Neural progenitor cell (in vitro differentiated cells): ENCODE data around the gene ARID5B. TPM values are rescaled to one million over a fixed set of nuclear protein-coding genes. Genes with fewer than 3 reads are reported as not detected.

Experiments used
- DNase-seq: peaks from one replicate; pipeline ENCODE4 v3.0.0-alpha.2; 2016; ENCODE audit warnings: low spot score
- H2AFZ ChIP-seq: fragments of 200-600 bp; sonication (generic); replicated peaks from 2 replicates; pipeline ENCODE4 v1.6.1; 2016; ENCODE audit warnings: antibody characterized with exemption
- H3F3A ChIP-seq: fragments of 200-600 bp; sonication (generic); 2 replicates; pipeline ENCODE4 v1.6.1; 2016; ENCODE audit warnings: antibody characterized with exemption, low read depth
- H3K27ac ChIP-seq: fragments of 200-600 bp; sonication (generic); 2 replicates; pipeline ENCODE4 v1.5.1; 2016; ENCODE audit warnings: mild to moderate bottlenecking
- H3K27me3 ChIP-seq: fragments of 200-600 bp; sonication (generic); 2 replicates; pipeline ENCODE4 v1.6.1; 2016; ENCODE audit warnings: mild to moderate bottlenecking, moderate library complexity
- H3K36me3 ChIP-seq: fragments of 200-600 bp; sonication (generic); 2 replicates; pipeline ENCODE4 v1.5.1; 2016
- H3K4me1 ChIP-seq: fragments of 200-600 bp; sonication (generic); 2 replicates; pipeline ENCODE4 v1.6.1; 2016; ENCODE audit warnings: mixed run types
- H3K4me2 ChIP-seq: fragments of 200-600 bp; sonication (generic); 2 replicates; pipeline ENCODE4 v1.6.1; 2016
- H3K4me3 ChIP-seq: fragments of 200-600 bp; sonication (generic); 2 replicates; pipeline ENCODE4 v1.5.1; 2016
- H3K79me2 ChIP-seq: fragments of 200-600 bp; sonication (generic); 2 replicates; pipeline ENCODE4 v1.6.1; 2016; ENCODE audit warnings: low read depth
- H3K9ac ChIP-seq: fragments of 200-600 bp; sonication (generic); 2 replicates; pipeline ENCODE4 v1.6.1; 2016
- H3K9me3 ChIP-seq: fragments of 200-600 bp; sonication (generic); 2 replicates; pipeline ENCODE4 v1.5.1; 2016; ENCODE audit warnings: low read depth
- H4K20me1 ChIP-seq: fragments of 200-600 bp; sonication (generic); 2 replicates; pipeline ENCODE4 v1.6.1; 2016; ENCODE audit warnings: low read depth
- H3K27ac Mint-ChIP-seq: 3 replicates; pipeline ENCODE4 v1.8.0; 2021; ENCODE audit warnings: mixed read lengths
- H3K27me3 Mint-ChIP-seq: 2 replicates; pipeline ENCODE4 v1.8.0; 2022; ENCODE audit warnings: low read depth, mild to moderate bottlenecking, inconsistent platforms, moderate library complexity, mixed read lengths; ENCODE audit not compliant: insufficient read depth
- H3K36me3 Mint-ChIP-seq: 3 replicates; pipeline ENCODE4 v1.8.0; 2021; ENCODE audit warnings: mixed read lengths
- H3K4me1 Mint-ChIP-seq: 3 replicates; pipeline ENCODE4 v1.8.0; 2021; ENCODE audit warnings: mixed read lengths
- H3K4me3 Mint-ChIP-seq: 3 replicates; pipeline ENCODE4 v1.8.0; 2021; ENCODE audit warnings: mild to moderate bottlenecking, moderate library complexity, mixed read lengths
- H3K9me3 Mint-ChIP-seq: 3 replicates; pipeline ENCODE4 v1.8.0; 2020; ENCODE audit warnings: mixed read lengths
- CTCF ChIP-seq: fragments of 200-600 bp; sonication (generic); IDR thresholded peaks from 2 replicates; pipeline ENCODE4 v1.5.1; 2017; ENCODE audit warnings: antibody characterized with exemption, mild to moderate bottlenecking
- EZH2 ChIP-seq: fragments of 200-600 bp; sonication (generic); IDR thresholded peaks from 2 replicates; pipeline ENCODE4 v1.6.1; 2017; ENCODE audit warnings: antibody characterized with exemption, mild to moderate bottlenecking, moderate library complexity
- EZH2phosphoT487 ChIP-seq: fragments of 200-600 bp; sonication (generic); IDR thresholded peaks from 2 replicates; pipeline ENCODE4 v1.6.1; 2017; ENCODE audit warnings: antibody characterized with exemption
- total RNA-seq: library from RNA; depleted of rRNA; stranded (reverse); fragments of >200 nt; gene quantifications from 2 replicates; pipeline ENCODE4 v1.2.3, GENCODE V29; 2015; ENCODE audit warnings: low replicate concordance

Gene ARID5B
- total RNA-seq, 1 donor from 2014 or later = 1.5 TPM

DNA sequence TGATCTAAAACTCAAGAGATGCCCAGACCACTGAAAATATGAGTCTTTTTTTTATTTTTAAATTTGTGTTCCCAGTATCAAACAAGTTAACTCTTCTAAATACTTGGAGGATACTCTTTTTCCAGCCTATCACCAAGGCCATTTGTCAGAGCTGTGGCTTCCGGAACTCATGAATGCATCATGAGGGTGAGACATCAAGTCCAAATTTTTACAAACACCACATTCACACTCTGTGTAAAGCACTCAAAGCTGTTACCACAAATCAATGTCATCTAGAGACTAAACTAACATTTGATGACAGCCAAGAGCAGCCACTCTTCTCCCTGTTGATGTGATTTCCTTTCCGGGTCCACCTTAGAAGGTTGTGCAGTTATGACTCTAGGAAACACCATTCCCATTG lies 43.8 kb upstream of the ARID5B start:
- no peaks in the 10 kb centered on the region for H3K36me3 Mint-ChIP-seq
- Histone ChIP-seq H3K9ac (no peak overlapping the region), H3K4me2 (no peak overlapping the region), H3K9me3 (no peaks in the 10 kb centered on the region), H3K27ac (no peak overlapping the region), H3K4me1 (no peaks in the 10 kb centered on the region), H4K20me1 (no peaks in the 10 kb centered on the region), H3F3A (no peaks in the 10 kb centered on the region), H3K79me2 (no peaks in the 10 kb centered on the region), H3K36me3 (no peaks in the 10 kb centered on the region), H3K4me3 (no peak overlapping the region), H2AFZ (no peak overlapping the region), H3K27me3 (no peaks in the 10 kb centered on the region)
- no peaks in the 10 kb centered on the region for H3K9me3 Mint-ChIP-seq
- TF ChIP-seq CTCF = no peak
- no peak for TF ChIP-seq EZH2
- TF ChIP-seq EZH2phosphoT487 = no peak
- DNase-seq = no peak
- H3K27ac Mint-ChIP-seq = no peak overlapping the region
- H3K4me1 Mint-ChIP-seq = no peaks in the 10 kb centered on the region
- peaks cover 3% of the 10 kb centered on the region for H3K27me3 Mint-ChIP-seq
- H3K4me3 Mint-ChIP-seq = no peak overlapping the region

DNA sequence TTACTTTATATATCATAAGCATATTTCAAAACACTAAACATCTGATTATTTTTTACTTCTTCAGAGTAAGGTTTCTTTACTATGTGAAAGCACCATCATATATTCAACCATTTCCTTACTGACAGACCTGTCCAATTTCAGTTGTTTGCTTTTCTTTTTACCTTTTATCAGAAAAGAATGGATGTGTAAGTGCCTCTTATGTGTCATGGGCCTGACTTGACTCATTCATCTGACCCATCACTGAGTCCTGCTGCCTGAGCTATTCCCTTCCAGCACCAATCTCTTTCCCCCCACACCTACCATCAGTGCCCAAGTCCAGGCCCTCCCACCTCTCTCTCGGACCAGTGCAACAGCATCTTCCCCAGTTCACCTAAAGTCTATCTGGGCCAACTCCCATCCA lies 41.7 kb upstream of the ARID5B start:
- H3K36me3 ChIP-seq = no peaks in the 10 kb centered on the region
- no peaks in the 10 kb centered on the region for H3K79me2 ChIP-seq
- Mint-ChIP-seq H3K27me3 (peaks cover 3% of the 10 kb centered on the region), H3K4me3 (no peak overlapping the region), H3K9me3 (no peaks in the 10 kb centered on the region), H3K36me3 (no peaks in the 10 kb centered on the region), H3K27ac (no peak overlapping the region), H3K4me1 (no peaks in the 10 kb centered on the region)
- H3K9ac ChIP-seq = no peak overlapping the region
- no peak overlapping the region for H3K4me3 ChIP-seq
- H3K4me2 ChIP-seq = no peak overlapping the region
- H2AFZ ChIP-seq = no peak overlapping the region
- no peaks in the 10 kb centered on the region for H4K20me1 ChIP-seq
- no peak overlapping the region for H3K27ac ChIP-seq
- H3K9me3 ChIP-seq = no peaks in the 10 kb centered on the region
- H3K4me1 ChIP-seq = no peaks in the 10 kb centered on the region
- no peaks in the 10 kb centered on the region for H3F3A ChIP-seq
- no peak for DNase-seq
- no peak for TF ChIP-seq EZH2phosphoT487
- TF ChIP-seq CTCF = no peak
- no peak for TF ChIP-seq EZH2
- no peaks in the 10 kb centered on the region for H3K27me3 ChIP-seq

GRCh38 chr10:61860964-61861758 lies 40.3 kb upstream of the ARID5B start:
- H3K4me3 Mint-ChIP-seq = no peak overlapping the region
- Histone ChIP-seq H2AFZ (no peak overlapping the region), H3K27ac (no peak overlapping the region)

GRCh38 chr10:61863981-61864380 lies 37.5 kb upstream of the ARID5B start:
- no peaks in the 10 kb centered on the region for H3K4me1 ChIP-seq
- TF ChIP-seq EZH2 = no peak
- no peak for TF ChIP-seq CTCF
- TF ChIP-seq EZH2phosphoT487 = no peak
- no peak overlapping the region for H3K4me3 Mint-ChIP-seq
- peaks cover 3% of the 10 kb centered on the region for H3K27me3 Mint-ChIP-seq
- no peaks in the 10 kb centered on the region for H4K20me1 ChIP-seq
- H3K4me2 ChIP-seq = no peak overlapping the region
- no peaks in the 10 kb centered on the region for H3K9me3 ChIP-seq
- no peak overlapping the region for H2AFZ ChIP-seq
- no peak overlapping the region for H3K27ac ChIP-seq
- H3K36me3 Mint-ChIP-seq = no peaks in the 10 kb centered on the region
- no peak overlapping the region for H3K9ac ChIP-seq
- H3F3A ChIP-seq = no peaks in the 10 kb centered on the region
- no peaks in the 10 kb centered on the region for H3K9me3 Mint-ChIP-seq
- no peak overlapping the region for H3K27ac Mint-ChIP-seq
- H3K36me3 ChIP-seq = no peaks in the 10 kb centered on the region
- no peak for DNase-seq
- H3K79me2 ChIP-seq = no peaks in the 10 kb centered on the region
- no peaks in the 10 kb centered on the region for H3K27me3 ChIP-seq
- H3K4me1 Mint-ChIP-seq = no peaks in the 10 kb centered on the region
- no peak overlapping the region for H3K4me3 ChIP-seq

More at GRCh38 chr10:61860964-61861758, 40.3 kb upstream of the ARID5B start:
- no peaks in the 10 kb centered on the region for H3K79me2 ChIP-seq
- DNase-seq = no peak
- no peak overlapping the region for H3K9ac ChIP-seq
- H3K27ac Mint-ChIP-seq = no peak overlapping the region
- no peaks in the 10 kb centered on the region for H4K20me1 ChIP-seq
- no peaks in the 10 kb centered on the region for H3K4me1 ChIP-seq
- H3K27me3 Mint-ChIP-seq = peaks cover 3% of the 10 kb centered on the region
- H3K4me1 Mint-ChIP-seq = no peaks in the 10 kb centered on the region
- no peak overlapping the region for H3K4me2 ChIP-seq
- no peaks in the 10 kb centered on the region for H3K36me3 ChIP-seq
- H3K9me3 Mint-ChIP-seq = no peaks in the 10 kb centered on the region
- H3K36me3 Mint-ChIP-seq = no peaks in the 10 kb centered on the region
- TF ChIP-seq EZH2phosphoT487 = no peak
- no peak for TF ChIP-seq EZH2
- no peaks in the 10 kb centered on the region for H3F3A ChIP-seq
- no peaks in the 10 kb centered on the region for H3K27me3 ChIP-seq
- H3K4me3 ChIP-seq = no peak overlapping the region
- no peaks in the 10 kb centered on the region for H3K9me3 ChIP-seq
